OCI-M1 (cell line): Measurements from ENCODE around the gene ATG5.

Source experiments
- DNase-seq: peaks from one replicate; lab custom pipeline; 2025; lab: John Stamatoyannopoulos, UW

Gene ATG5

GRCh38 chr6:106325336-106326178, at the start of gene ATG5:
ATG5 (minus strand) TSS chr6:106325760; CDS start chr6:106316208, 9,552 bp downstream.
- DNase-seq, result peak; percentile 100

- no peak for DNase-seq
Measured at GRCh38 chr6:106373502-106374239, 48.1 kb upstream of the ATG5 start.

GRCh38 chr6:106372838-106373501, 47.4 kb upstream of the ATG5 start:
- DNase-seq, result no peak

- DNase-seq, result no peak
Measured at GRCh38 chr6:106370639-106371038, 45.1 kb upstream of the ATG5 start.

- no peak for DNase-seq
Measured at GRCh38 chr6:106369739-106370138, 44.2 kb upstream of the ATG5 start.

- DNase-seq, result no peak
Measured at GRCh38 chr6:106363401-106364138, 38.0 kb upstream of the ATG5 start.

- DNase-seq, result no peak
Measured at GRCh38 chr6:106360989-106361430, 35.5 kb upstream of the ATG5 start.

- DNase-seq, result no peak
Measured at GRCh38 chr6:106360410-106360988, 34.9 kb upstream of the ATG5 start, which contains the start of gene CRYBG1. CRYBG1 (plus strand) TSS chr6:106360717; CDS start chr6:106360909, 192 bp downstream.

- DNase-seq, result no peak
Measured at GRCh38 chr6:106359959-106360409, 34.4 kb upstream of the ATG5 start.

- no peak for DNase-seq
Measured at GRCh38 chr6:106356378-106356777, 30.8 kb upstream of the ATG5 start.

DNA sequence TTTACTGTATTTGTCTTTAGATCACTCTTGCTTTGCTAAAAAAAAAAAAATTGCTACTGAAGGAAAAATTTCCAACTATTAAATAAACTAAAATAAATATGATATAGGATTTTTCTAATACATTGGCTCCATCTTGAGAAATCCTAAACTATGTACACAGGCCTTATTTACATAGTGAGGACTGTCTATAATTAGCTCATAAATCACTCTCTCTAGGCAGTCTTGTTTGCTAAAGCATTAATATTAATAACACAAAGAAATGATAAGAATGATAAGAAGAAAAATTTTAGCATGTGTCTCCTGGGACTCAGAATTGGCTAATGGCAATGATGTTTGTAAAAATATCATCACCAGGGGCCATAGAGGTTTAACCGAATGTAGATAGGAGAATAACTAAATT, 21.7 kb upstream of the ATG5 start:
- DNase-seq, result no peak

DNA sequence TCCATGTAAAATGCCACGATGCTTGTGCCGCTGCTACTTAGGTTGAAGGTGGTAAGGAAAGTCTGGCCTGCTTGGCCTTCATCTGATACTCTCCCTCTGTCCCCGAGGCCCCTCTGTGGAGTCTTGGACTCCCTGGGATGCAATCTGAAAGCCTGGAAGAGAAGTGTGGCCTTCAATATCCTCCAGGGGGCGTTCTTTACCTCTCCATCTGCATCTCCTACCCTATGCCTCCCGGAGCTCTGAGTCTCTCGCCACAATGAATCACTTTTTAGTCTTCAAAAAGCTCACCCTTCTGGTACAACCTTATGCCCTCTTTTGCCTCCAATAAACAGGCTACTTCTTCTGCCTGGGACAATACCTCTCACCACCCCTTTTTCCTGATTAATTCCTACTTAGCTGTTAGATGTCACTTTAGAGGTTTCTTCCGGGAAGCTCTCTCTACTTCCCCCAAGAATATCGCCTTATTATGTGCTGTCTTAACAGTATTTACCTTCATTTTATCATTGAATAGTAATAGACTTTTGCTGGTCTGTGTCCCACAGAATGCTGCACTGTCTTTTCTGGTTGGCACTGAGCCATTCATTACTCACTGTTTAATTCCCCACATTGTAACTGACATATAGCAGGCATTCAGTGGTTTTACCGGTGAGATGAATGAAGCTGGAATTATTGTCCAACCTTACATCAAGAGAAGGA, 13.9 kb upstream of the ATG5 start:
- peak; percentile 87 for DNase-seq

- DNase-seq, result peak; percentile 64
Measured at GRCh38 chr6:106334646-106335448, 9.3 kb upstream of the ATG5 start.

DNA sequence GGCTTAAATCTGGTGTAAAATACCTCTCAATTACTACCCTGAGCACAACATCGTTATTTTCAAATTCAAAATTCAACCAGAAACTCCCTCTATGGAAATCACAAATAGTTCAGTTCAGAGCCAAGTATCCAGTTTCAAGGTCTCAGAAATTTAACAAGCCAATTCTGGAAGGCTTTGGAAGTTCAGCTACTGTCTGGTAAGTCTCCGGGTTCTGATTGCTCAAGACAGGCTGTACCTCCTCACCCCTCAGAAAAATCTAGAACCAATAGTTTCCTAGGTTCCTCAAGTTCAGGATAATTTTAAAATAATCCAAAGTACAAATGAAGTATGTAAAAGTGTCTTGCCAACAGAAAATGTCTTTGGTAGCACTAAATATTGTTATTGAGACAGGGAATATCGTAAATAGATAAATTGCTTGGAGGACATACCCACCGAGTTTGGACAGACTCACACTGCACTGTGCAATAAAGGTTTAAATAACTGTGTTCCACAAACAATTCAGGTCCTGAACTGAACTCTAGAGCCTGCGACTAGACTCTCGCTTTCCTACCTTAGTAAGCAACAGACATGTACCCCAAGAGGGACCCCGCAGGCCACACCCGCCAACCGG, 729 bp downstream of the ATG5 start:
- DNase-seq, result peak; percentile 60

- DNase-seq, result no peak
Measured at GRCh38 chr6:106321940-106322339, 3.6 kb downstream of the ATG5 start.

DNA sequence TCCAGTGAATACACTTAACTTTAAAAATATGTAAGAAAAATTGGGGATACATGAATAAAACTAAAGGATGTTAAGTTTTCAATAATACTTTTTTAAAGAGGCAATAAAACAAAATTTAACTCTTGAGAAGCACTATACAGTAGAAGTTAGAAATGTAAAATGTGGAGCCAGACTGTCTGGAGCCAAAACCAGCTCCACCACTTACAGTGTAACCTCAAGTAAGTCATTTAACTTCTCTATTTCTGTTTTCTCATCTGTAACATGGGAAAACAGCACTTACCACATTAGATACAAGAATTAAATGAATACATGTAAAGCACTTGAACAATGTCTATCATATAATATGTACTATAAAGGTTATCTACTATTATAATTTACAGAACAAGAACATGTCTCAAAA, 6.7 kb downstream of the ATG5 start:
- peak; percentile 77 for DNase-seq

- DNase-seq, result no peak
Measured at GRCh38 chr6:106318061-106318460, 7.5 kb downstream of the ATG5 start.

- DNase-seq, result peak; percentile 59
Measured at GRCh38 chr6:106316375-106316766, 9.2 kb downstream of the ATG5 start.

DNA sequence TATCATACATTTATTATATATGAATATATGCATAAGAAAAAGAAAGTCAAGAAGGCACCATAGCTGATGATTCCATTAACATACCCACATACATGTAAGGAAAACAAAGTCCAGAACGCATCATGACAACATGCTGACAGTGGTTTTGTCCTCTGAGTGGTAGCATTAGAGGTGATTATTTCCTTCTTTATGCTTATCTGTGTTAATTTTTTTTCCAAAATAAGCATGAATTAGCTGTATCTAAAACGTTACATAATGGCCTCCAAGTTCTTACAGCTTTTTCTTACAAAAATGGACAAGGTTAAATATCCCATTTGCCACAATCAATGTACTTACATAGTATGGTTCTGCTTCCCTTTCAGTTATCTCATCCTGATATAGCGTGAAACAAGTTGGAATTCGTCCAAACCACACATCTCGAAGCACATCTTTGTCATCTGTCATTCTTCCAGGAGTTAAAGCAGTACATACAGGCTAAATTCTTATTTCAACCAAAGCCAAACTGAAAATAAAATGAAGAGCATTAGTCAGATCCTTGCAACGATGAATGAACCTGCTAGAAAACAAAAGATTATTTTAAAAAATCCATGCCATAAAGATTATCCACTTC, 9.7 kb downstream of the ATG5 start:
- peak; percentile 92 for DNase-seq
